ENCODE results near the gene TADA2A. TPM values are rescaled to one million over a fixed set of nuclear protein-coding genes. Genes with fewer than 3 reads are reported as not detected.

Gene TADA2A
- total RNA-seq, 4 donors from 2014 or later = 10.2 to 14.0 (median 11.7) TPM

GRCh38 chr17:37481001-37481665, 74.4 kb downstream of the TADA2A start:
- no peak for TF ChIP-seq CTCF (IDR thresholded peaks at IDR 0.05; ENCODE audit: low read depth)

GRCh38 chr17:37483311-37484039, 76.8 kb downstream of the TADA2A start:
- no peak for TF ChIP-seq CTCF (IDR thresholded peaks at IDR 0.05; ENCODE audit: low read depth)

- TF ChIP-seq CTCF (IDR thresholded peaks at IDR 0.05; ENCODE audit: low read depth) = no peak
Observed at GRCh38 chr17:37485938-37486570, 79.4 kb downstream of the TADA2A start.

- TF ChIP-seq CTCF (IDR thresholded peaks at IDR 0.05; ENCODE audit: low read depth) = no peak
Observed at GRCh38 chr17:37488009-37488604, 81.4 kb downstream of the TADA2A start.

GRCh38 chr17:37488607-37489196, 82.0 kb downstream of the TADA2A start:
- no peak for TF ChIP-seq CTCF (IDR thresholded peaks at IDR 0.05; ENCODE audit: low read depth)

GRCh38 chr17:37489197-37490001, 82.7 kb downstream of the TADA2A start, which contains the start of gene DUSP14:
TSS of gene DUSP14 (plus strand) at chr17:37489891. CDS start at chr17:37512273, 22,382 bp downstream.
- no peak for TF ChIP-seq CTCF (IDR thresholded peaks at IDR 0.05; ENCODE audit: low read depth)
